Small intestine (tissue), 7 donors: ENCODE results near the gene NUDT3. TPM values are rescaled to one million over a fixed set of nuclear protein-coding genes. Genes with fewer than 3 reads are reported as not detected.

Source experiments
- DNase-seq, 2 donors: peaks; one replicate each; pipeline versions ENCODE4 v3.0.0 to v3.0.0-alpha.2; 2013
- FAIRE-seq: peaks from 2 replicates; lab custom pipeline; 2012; peaks lifted over from hg19 to GRCh38; lab: Jason Lieb, UNC
- H3K27ac ChIP-seq, 3 donors: one replicate each; pipeline ENCODE4 v1.5.1; 2013; ENCODE audit warnings: low read length in 2 of 3, mild to moderate bottlenecking in 2 of 3, control low read depth in 1 of 3, inconsistent platforms in 1 of 3, low read depth in 1 of 3, moderate library complexity in 1 of 3
- H3K27me3 ChIP-seq, 3 donors: one replicate each; pipeline ENCODE4 v1.6.1; 2013; ENCODE audit warnings: low read length in 3 of 3, inconsistent platforms in 1 of 3; ENCODE audit not compliant: control insufficient read depth in 3 of 3, insufficient read depth in 3 of 3
- H3K36me3 ChIP-seq, 3 donors: one replicate each; pipeline ENCODE4 v1.6.1; 2013; ENCODE audit warnings: low read length in 3 of 3, inconsistent platforms in 1 of 3, low read depth in 1 of 3, mild to moderate bottlenecking in 1 of 3, moderate library complexity in 1 of 3; ENCODE audit not compliant: control insufficient read depth in 3 of 3, insufficient read depth in 2 of 3
- H3K4me1 ChIP-seq, 3 donors: one replicate each; pipeline ENCODE4 v1.6.1; 2013; ENCODE audit warnings: low read length in 2 of 3, inconsistent platforms in 1 of 3, low read depth in 1 of 3, mild to moderate bottlenecking in 1 of 3, moderate library complexity in 1 of 3; ENCODE audit not compliant: control insufficient read depth in 3 of 3, insufficient read depth in 2 of 3
- H3K4me3 ChIP-seq, 3 donors: one replicate each; pipeline ENCODE4 v1.5.1; 2013; ENCODE audit warnings: low read length in 3 of 3, control low read depth in 1 of 3, inconsistent platforms in 1 of 3, low read depth in 1 of 3, mild to moderate bottlenecking in 1 of 3, moderate library complexity in 1 of 3
- H3K9me3 ChIP-seq, 2 donors: one replicate each; pipeline ENCODE4 v1.6.1; 2013; ENCODE audit warnings: low read depth in 1 of 2, low read length in 1 of 2; ENCODE audit not compliant: control insufficient read depth in 2 of 2, insufficient read depth in 1 of 2
- WGBS, 3 donors: extraction: QIAGEN DNeasy Blood & Tissue Kit; methylation state at CpG; one replicate each; pipeline ENCODE4 v1.1.7; 2013; 5-methylcytosine and 5-hydroxymethylcytosine counted together
- polyA plus RNA-seq, 4 donors: library from polyadenylated mRNA; stranded (reverse) in 3 of 4; unstranded in 1 of 4; fragments of 200-250 nt in 3 of 4; fragments of 120-200 nt in 1 of 4; gene quantifications; one replicate each; pipeline versions ENCODE4 v1.2.1 to v1.2.3, GENCODE V29; 2013
- donor health status: healthy with polysubstance abuse.
- donor health status: control.
- donor health status: control.
- donor health status: Bipolar disorder and iron deficiency.
- donor health status: healthy.

NUDT3 gene
- polyA plus RNA-seq, 4 donors: 6.5 to 13.4 (median 9.2) TPM

DNA sequence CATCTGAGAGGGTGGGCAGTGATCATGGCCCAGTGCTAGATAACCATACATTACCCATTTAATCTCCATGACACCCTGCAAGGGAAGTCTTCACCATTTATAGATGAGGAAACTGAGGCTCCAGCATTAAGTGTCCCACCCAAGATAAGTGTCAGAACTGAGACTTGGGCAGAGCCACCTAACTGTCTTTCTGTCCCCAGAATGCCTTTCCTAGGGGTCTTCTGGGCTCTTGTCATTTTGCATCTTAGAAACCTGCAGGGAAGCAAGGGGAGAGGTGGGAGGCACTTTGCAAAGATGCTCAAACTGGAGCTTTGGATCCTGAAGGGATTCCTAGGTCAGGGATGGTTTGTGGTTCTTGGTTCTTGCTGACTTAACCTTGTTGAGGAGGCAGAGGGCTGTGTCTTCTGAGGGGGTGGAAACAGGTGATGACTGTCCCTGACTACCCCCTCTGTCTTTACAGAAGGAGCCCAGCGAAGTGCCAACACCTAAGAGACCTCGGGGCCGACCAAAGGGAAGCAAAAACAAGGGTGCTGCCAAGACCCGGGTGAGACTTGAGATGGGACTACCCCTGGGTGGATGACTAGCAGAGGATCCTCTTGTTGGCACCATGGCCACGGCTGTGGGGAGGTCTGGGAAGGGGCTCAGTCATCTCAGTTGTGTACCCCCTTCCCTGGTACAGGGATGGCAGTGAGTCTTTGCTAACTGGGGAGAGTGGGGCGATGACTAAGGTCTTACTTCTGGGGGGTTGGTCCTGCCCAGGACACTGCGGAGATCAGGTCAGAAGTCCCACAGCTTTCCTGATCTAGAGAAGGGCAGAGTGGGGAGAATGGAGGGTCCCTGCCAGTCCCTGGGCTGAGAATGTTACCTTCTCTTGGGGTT, 150.0 kb downstream of the NUDT3 start:
- WGBS, 3 donors: 66 to 78% (median 76%) methylated on average over 7 of the region's 7 CpGs
- FAIRE-seq: no peak
- H3K9me3 ChIP-seq: no peaks in the 10 kb centered on the region
- DNase-seq: no peak
- H3K27me3 ChIP-seq: no peaks in the 10 kb centered on the region
- no peak overlapping the region for H3K4me3 ChIP-seq
- peak overlapping the region in 1 of 3 donors; percentile 36 for H3K27ac ChIP-seq
- H3K4me1 ChIP-seq: peaks cover 2 to 19% (median 18%) of the 10 kb centered on the region in 3 donors
- H3K36me3 ChIP-seq: peaks cover 2 to 65% (median 6%) of the 10 kb centered on the region in 3 donors

DNA sequence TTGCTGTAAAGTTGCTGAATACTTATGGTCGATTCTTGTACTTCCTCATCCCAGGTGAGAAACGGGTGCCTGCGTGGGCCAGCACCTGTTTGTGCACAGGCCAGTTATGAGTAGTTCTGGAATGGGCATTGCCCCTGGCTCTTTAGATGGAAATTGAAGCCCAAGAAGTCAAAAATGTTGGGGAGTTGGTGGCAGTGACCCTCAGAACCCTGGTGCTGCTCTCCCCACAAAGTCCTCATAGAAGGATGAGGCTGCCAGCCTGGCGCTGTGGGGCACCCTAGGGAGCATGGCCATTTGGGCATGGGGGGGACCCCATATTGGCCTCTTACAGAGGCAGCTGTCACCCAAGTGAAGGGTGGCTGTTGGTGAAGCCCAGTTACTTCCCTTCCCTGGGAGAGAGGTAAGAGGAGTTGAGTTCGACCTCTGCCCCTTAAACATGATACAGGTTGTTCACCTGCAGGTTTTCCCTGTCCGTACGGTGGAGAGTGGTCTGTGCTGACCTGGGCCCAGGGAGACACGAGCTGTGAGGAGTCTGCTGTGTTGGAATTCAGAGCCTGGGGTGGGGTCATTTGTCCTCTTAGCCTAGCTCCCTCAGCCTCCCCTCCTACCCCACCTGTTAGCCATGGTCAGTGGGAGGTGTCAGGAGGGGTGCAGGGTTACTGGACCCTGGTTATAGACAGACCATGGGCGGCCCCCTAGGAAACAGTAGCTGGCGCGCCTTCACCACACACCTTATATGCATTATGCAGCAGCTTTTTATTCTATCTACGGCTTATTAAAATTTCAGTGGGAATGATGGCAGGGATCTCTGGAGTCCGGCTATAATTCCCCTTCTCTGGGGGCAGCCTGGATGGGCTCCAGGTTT, 150.9 kb downstream of the NUDT3 start:
- WGBS, 3 donors: 66 to 78% (median 67%) methylated on average over 13 of the region's 13 CpGs
- no peak for FAIRE-seq

DNA sequence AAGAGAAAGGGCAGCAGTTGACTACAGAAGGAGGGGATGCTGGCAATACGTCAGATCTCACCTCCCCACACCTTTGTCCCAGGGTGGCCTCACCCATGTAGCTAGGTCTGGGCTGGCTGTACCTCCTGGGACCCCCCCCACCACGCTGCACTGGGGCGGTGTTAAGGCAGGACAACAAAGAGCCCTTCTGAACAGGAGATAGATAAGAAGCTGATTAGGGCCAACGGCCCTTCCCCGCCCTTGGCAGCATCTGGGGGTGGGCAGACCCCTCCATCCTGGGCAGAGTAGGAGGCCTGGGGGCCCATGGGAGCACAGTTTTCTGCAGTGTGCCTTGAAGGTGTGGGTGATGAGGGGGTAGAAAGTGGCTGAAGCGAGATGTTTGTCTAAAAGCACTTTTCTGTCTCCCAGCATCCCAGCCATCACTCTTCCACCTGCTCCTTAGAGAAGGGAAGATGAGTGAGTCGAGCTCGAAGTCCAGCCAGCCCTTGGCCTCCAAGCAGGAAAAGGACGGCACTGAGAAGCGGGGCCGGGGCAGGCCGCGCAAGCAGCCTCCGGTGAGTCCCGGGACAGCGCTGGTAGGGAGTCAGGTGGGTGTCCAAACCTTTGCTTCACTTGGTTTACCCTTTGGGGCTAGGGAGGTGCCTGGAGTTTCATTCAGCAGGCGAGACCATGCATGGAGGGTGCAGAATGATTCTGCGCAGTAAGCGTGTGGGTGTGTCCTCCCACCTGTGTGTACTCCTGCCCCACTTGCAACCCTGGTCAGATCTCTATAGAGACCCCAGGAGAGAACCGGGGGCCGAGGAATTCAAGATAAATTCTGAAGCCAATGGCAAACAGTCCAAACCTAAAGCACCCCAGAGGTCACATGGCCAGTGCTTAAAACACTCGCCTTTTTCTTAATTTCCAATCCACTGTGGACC, 151.9 kb downstream of the NUDT3 start:
- Histone ChIP-seq H3K36me3 (peaks cover 2 to 53% (median 6%) of the 10 kb centered on the region in 3 donors), H3K4me3 (no peak overlapping the region), H3K27me3 (no peaks in the 10 kb centered on the region), H3K4me1 (peaks cover 2 to 26% (median 18%) of the 10 kb centered on the region in 3 donors), H3K9me3 (no peaks in the 10 kb centered on the region), H3K27ac (peak overlapping the region in 2 of 3 donors; percentile 0 to 13)
- FAIRE-seq (no peak), DNase-seq (peak; percentile 54 to 58)
- WGBS, 3 donors: 29 to 68% (median 42%) methylated on average over 22 of the region's 22 CpGs

More for the DNA sequence above, 150.9 kb downstream of the NUDT3 start:
- Histone ChIP-seq H3K9me3 (no peaks in the 10 kb centered on the region), H3K36me3 (peaks cover 2 to 61% (median 6%) of the 10 kb centered on the region in 3 donors), H3K4me3 (no peak overlapping the region), H3K27me3 (no peaks in the 10 kb centered on the region), H3K4me1 (peaks cover 2 to 19% (median 18%) of the 10 kb centered on the region in 3 donors), H3K27ac (peak overlapping the region in 1 of 3 donors; percentile 23)
- DNase-seq: no peak

DNA sequence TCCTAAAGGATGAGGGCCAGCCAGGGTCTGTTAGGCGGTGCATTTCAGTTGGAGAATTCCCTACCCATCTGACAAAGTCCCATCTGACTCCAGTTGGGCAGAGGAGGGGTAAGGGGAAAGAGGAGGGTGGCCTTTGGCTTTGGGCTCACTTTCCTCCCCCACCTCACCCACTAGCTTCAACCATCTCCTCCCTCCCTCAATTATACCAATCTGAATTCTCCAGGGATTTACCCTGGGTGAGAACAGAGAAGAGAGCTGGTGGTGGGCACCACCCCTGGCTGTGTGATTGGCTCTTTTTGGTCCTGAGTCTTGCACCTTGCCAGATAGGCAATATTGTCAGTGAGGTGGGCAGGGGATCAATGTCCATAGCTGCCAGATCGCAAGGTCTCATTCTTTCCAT, 152.6 kb downstream of the NUDT3 start:
- H3K4me3 ChIP-seq: no peak overlapping the region
- DNase-seq (no peak), FAIRE-seq (no peak)
- peaks cover 2 to 48% (median 6%) of the 10 kb centered on the region in 3 donors for H3K36me3 ChIP-seq
- H3K27me3 ChIP-seq: no peaks in the 10 kb centered on the region
- WGBS, 3 donors: 17 to 65% (median 46%) methylated on average over 2 of the region's 2 CpGs
- H3K4me1 ChIP-seq: peaks cover 2 to 26% (median 18%) of the 10 kb centered on the region in 3 donors
- peak overlapping the region in 2 of 3 donors; percentile 4 to 13 for H3K27ac ChIP-seq
- H3K9me3 ChIP-seq: no peaks in the 10 kb centered on the region

DNA sequence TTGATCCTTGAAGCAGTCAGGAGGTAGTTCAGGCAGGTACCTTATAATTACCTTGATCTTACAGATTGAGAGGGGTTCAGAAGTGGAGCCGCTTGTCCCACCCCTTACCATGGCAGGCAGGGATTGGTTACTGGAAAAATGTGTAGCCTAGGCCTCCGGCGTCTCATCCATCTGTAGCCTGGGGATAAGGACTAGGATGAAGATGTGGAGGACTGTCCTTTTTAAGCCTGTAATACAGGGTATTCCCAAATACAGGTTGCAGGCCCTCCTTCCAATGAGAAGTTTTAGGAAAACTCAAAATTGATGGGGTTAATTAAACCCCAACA, 153.0 kb downstream of the NUDT3 start:
- Histone ChIP-seq H3K4me1 (peaks cover 2 to 26% (median 18%) of the 10 kb centered on the region in 3 donors), H3K9me3 (no peaks in the 10 kb centered on the region), H3K27ac (peak overlapping the region in 2 of 3 donors; percentile 33 to 48), H3K4me3 (no peak overlapping the region), H3K36me3 (peaks cover 2 to 45% (median 3%) of the 10 kb centered on the region in 3 donors), H3K27me3 (no peaks in the 10 kb centered on the region)
- FAIRE-seq (no peak), DNase-seq (no peak)
- 20 to 63% (median 45%) methylated on average over 3 of the region's 3 CpGs for WGBS, 3 donors

DNA sequence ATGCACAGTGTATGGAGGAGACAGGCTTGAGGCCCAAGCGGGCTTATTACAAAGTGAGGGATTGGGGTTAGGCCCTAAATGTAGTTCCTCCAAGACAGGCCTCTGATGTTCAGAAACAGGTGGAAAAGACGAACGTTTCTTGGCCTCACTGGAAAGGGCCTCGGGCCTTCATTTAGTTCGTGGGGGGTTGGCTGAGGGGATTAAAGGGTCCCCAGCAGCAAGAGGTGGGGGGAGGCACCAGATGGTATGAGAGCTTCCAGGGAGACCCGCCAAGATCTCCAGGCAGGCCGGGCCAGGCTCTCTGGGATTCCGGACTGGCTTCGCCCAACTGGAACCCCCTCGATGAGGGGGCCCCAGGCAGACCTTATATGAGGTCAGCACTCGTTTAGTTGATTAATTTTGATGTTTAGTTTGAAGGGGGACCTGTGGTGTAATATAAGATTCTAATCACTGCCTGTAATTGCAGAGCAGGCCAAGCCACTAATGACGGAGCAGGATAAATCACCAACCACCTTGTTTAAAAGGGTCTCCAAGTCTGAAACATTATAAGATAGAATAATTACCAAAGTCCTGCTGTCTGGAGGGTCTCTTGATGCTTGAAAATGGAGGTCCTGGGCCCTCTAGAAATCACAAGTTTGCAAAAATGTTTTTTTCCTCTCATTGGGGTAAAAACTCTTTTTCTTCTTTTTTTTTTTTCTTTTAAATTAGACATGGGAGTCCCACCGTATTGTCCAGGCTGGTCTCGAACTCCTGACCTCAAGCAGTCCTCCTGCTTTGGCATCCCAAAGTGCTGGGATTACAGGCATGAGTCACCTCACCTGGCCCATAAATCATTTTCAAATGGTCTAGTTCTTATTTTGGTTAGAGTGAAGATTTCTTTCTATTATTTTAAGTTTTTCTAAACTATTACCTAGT, 153.6 kb downstream of the NUDT3 start:
- Histone ChIP-seq H3K36me3 (peaks cover 2 to 39% (median 2%) of the 10 kb centered on the region in 3 donors), H3K27me3 (no peaks in the 10 kb centered on the region), H3K4me3 (peak overlapping the region; percentile 79 to 87 (median 79)), H3K9me3 (no peaks in the 10 kb centered on the region), H3K4me1 (peaks cover 2 to 26% (median 16%) of the 10 kb centered on the region in 3 donors), H3K27ac (peak overlapping the region in 1 of 3 donors; percentile 85)
- 17 to 49% (median 29%) methylated on average over 14 of the region's 14 CpGs for WGBS, 3 donors
- no peak for DNase-seq
- FAIRE-seq: no peak
